Thyroid gland (tissue), 4 donors: ENCODE data around the gene NOX1.

Experiments used
- CTCF ChIP-seq, 6 experiments: fragments of 200-600 bp in 3 of 6; fragments of 450-650 bp in 3 of 6; sonication (generic) in 3 of 6; IDR thresholded peaks; one replicate each; pipeline ENCODE4 v1.5.1; 2016 to 2019; ENCODE audit warnings: antibody characterized with exemption in 6 of 6, mild to moderate bottlenecking in 2 of 6, inconsistent platforms in 1 of 6, moderate library complexity in 1 of 6
- POLR2A ChIP-seq, 2 donors: fragments of 450-650 bp; IDR thresholded peaks; one replicate each; pipeline ENCODE4 v1.6.1; 2017; ENCODE audit warnings: antibody characterized with exemption in 2 of 2, mild to moderate bottlenecking in 2 of 2, moderate library complexity in 1 of 2

GRCh38 chrX:100905620-100906019, 31.5 kb upstream of the NOX1 start:
- no peak for TF ChIP-seq CTCF (IDR thresholded peaks at IDR 0.05)
- no peak for TF ChIP-seq POLR2A (IDR thresholded peaks at IDR 0.05)
